Stomach (tissue), 4 donors: ENCODE measurements around the gene CSMD2.

ENCODE experiments used
- POLR2A ChIP-seq, 4 donors: fragments of 450-650 bp; IDR thresholded peaks; one replicate each; pipeline ENCODE4 v1.6.1; 2016; ENCODE audit warnings: antibody characterized with exemption in 4 of 4, control low read depth in 2 of 4, mild to moderate bottlenecking in 1 of 4, moderate library complexity in 1 of 4
- POLR2AphosphoS5 ChIP-seq, 3 donors: sonication (generic); formaldehyde crosslinking; IDR thresholded peaks; one replicate each; pipeline ENCODE4 v1.6.1; 2016; ENCODE audit warnings: antibody characterized with exemption in 3 of 3
- TF ChIP-seq, protein P1 (sequence below), 7 experiments: fragments of 450-650 bp in 4 of 7; fragments of 200-600 bp in 3 of 7; sonication (generic) in 3 of 7; IDR thresholded peaks; one replicate each; pipeline ENCODE4 v1.5.1; 2016 to 2019; ENCODE audit warnings: antibody characterized with exemption in 7 of 7, control low read depth in 2 of 7, mild to moderate bottlenecking in 1 of 7

DNA sequence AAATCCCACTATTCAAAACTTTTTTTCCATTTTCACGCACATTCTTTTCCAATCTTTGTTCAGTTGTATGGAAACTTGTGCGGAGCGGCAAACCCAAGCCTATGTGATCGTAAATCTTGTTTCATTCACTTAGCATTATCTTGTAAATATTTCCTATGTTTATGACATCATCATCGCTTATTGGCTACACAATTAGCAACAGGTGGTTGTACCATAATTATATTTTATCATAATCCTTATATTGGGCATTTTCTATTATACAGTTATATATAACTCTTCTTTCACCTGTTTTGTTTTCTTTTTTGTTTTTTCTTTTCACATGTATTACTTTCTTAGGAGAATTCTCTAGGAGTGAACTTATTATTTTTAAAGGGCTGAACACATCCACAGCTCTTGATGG is 627.1 kb downstream of the CSMD2 start:
- TF ChIP-seq, protein P1, sequence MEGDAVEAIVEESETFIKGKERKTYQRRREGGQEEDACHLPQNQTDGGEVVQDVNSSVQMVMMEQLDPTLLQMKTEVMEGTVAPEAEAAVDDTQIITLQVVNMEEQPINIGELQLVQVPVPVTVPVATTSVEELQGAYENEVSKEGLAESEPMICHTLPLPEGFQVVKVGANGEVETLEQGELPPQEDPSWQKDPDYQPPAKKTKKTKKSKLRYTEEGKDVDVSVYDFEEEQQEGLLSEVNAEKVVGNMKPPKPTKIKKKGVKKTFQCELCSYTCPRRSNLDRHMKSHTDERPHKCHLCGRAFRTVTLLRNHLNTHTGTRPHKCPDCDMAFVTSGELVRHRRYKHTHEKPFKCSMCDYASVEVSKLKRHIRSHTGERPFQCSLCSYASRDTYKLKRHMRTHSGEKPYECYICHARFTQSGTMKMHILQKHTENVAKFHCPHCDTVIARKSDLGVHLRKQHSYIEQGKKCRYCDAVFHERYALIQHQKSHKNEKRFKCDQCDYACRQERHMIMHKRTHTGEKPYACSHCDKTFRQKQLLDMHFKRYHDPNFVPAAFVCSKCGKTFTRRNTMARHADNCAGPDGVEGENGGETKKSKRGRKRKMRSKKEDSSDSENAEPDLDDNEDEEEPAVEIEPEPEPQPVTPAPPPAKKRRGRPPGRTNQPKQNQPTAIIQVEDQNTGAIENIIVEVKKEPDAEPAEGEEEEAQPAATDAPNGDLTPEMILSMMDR (IDR thresholded peaks at IDR 0.05), result no peak
- TF ChIP-seq POLR2AphosphoS5 (IDR thresholded peaks at IDR 0.05) (no peak), POLR2A (IDR thresholded peaks at IDR 0.05) (no peak)
